Measurements from ENCODE around the gene WASL.
"Not testable (repeated sequence)": the region's sequence is repeated elsewhere in the genome, so short reads cannot be mapped to it uniquely, and the experiment has no call there.

WASL gene

DNA sequence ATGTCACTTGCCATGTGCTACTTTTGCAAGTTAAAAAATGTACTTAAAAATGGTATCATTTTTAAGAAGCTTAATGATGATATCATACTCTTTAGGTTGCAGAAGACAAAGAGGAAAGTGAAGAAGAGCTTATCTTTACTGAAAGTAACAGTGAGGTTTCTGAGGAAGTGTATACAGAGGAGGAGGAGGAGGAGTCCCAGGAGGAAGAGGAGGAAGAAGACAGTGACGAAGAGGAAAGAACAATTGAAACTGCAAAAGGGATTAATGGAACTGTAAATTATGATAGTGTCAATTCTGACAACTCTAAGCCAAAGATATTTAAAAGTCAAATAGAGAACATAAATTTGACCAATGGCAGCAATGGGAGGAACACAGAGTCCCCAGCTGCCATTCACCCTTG lies 87.0 kb downstream of the WASL start:
- DNase-seq (ENCODE audit: low read depth, low spot score): no peak

DNA sequence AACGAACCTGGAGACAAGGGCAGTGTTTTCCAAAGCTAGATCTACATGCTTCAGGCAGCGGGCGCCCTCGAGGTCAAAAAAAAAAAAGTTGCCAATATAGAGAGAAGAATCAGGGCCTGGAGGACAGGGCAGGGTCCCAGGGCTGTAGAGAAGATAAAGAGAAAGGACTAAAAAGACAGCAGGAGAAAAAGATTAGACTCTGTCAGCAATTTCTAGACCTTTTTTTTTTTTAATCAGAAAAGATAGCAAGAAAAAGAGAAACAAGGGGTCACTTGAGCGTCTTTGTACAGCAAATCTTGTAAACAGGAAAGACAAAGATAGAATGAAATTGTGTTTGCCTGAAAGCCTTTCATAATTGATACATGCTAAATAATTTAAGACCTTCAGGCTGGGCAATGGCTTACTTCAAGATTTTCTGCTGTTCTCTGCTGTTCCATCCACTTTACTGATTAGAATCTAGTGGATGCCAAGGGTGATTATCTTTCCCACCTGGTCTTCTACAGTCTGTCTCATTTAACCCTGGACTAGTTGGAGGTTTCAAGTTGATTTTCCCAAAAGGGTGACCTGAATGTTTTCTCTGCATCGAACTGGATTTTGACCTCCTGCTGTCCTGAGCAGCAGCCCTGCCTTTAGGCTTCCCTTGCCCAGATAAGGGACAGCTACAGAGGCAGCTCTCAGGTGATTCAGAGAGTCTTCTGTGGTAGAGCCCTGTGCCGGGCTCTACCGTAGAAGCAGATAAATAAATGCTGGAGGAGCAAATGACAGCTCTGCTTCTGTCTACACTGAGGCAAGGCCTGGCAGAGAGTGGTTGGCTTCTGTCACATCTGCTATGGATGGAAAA lies 88.1 kb downstream of the WASL start:
- DNase-seq (ENCODE audit: low read depth, low spot score): no peak

DNA sequence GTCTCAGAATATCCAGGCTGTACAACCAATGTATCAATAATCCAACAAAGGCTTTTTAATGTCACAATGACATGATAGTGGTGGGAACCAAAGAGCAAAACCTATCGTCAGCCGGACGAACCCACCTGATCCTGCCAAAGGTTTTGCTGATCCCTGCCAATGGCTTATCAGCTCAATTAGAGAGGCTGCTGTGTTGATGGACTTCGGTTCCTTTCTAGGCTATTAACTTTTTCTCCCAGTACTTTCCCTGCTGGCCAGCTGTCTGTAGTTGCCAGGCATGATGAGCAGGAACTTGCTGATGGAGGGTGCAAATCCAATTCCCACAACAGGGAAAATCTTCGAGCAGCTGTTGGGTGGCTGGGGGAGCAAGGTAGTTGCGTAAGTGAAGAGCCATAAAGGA lies 90.8 kb downstream of the WASL start:
- DNase-seq (ENCODE audit: low read depth, low spot score): no peak

DNA sequence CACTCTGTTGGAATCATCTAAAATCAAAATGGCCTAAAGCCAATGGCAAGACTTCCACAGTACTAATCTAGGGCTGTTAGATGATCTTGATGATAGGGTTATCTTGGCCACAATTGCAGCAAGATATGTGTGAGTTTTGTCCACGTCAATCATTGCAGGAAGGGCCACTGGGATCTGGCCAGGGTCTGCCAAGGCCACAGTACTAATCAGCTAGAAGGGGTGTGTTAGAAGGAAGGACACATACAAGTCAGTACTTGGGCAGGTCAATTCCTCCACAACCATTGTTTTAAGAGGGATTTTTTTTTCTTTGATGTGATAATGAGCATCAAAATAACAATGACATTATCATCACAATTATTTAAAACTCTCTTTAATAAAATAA lies 91.5 kb downstream of the WASL start:
- DNase-seq (ENCODE audit: low read depth, low spot score): no peak

DNA sequence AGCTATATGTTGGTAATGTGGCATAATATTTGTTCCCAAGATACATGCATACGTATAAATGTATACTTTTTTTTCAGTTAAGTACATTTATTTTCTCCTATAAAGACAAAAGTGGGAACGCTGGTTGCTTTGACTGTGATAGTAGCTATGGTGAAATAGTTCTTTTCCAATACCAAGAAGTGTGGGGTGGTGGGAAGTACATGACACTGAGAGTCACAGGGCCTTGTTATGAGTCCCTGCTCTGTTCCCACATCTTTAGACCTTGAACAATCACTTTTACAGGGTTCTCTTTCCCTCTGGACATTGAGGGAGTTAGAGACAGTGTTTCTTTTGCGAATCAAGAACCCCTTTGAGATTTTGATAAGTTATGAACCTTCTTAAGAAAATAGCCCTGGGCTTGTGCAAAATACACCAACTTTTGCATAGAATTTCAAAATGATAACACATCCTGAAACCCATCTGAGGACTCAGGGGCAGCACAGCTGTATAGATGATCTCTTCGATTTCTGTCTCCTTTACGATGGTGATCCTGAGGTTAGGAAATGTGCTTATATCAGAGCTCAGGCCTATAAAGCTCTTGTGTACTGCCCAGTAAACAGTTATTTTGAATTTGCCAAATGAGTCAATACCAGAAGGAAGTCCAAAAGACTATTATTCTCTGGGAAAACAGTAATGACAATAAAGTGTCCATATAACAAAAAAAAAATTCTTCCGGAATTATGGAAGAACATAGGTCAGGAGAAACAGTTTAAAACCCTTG lies 92.1 kb downstream of the WASL start:
- no peak for DNase-seq (ENCODE audit: low read depth, low spot score)

DNA sequence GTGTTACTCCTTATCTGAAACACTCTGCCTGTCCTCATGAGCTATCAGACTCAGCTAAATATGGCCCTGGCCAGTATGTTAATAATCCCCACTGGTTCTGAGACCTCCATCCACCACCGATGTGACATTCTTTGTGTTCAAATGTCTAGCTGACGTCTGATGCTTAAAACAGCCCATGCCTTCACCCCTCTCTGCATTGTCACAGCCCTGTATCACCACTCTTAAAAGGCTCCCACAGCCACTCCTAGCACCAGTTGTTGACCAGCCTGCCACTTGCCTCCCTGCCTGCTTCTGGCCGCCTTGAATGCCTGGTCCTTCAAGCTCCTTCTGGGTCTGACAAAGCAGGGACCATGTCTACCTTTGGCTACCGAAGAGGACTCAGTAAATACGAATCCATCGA lies 93.2 kb downstream of the WASL start, which contains the start of gene LMOD2:
Gene LMOD2, plus strand, starts transcription at position 253 of the 400 bp plus-strand sequence. Its CDS starts 98 bp downstream, at position 351.
- no peak for DNase-seq (ENCODE audit: low read depth, low spot score)

DNA sequence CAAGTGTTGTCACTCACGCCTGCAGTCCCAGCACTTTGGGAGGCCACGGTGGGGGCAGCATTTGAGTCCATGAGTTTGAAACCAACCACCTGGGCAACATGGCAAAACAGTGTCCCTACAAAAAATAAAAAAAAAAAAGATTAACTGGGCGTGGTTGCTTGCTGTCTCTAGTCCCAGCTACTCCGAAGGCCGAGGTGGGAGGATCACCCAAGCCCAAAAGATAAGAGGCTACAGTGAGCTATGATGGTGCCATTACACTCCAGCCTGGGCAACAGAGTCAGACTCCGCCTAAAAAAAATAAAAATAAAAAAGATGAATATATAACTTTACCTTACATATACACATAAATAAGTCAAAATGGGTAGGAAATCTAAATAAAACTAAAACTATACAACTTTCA lies 95.6 kb downstream of the WASL start:
- DNase-seq (ENCODE audit: low read depth, low spot score): no peak

DNA sequence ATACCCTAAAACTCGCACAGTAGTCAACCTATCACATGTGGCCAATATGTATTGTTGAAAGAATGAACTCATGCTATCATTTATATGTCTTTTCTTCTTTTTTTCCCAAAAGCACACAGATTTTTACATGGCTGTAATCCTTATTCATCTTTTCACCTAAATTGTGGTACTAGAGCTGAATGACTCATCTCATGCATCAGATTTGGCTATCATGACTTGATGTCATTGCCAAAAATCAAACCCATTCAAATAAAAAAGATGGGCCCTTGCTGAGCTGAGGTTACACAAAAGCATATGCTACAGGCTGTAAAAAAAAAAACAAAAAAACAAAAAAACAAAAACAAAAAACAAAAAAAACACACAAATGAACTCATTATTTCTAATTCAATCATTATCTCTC lies 96.4 kb downstream of the WASL start:
- DNase-seq (ENCODE audit: low read depth, low spot score): no peak

DNA sequence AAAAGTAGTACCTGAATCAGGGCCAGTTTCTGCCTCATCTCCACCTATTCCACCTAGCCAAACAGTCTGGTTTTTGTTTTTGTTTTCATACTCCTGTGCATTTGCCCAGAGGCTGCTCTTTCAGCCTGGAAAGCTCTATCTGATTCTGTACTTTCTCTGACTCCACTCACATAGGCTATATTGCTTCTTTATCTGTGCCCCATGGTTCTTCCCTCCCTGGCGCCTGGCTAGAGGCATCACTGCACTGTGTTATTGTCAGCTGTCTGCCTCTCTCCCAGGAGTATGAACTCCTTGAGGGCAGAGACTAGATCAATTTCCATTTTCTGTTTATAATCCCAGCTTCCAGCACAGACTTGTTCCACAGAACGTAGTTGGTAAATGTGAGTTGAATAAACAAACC lies 98.2 kb downstream of the WASL start:
- DNase-seq (ENCODE audit: low read depth, low spot score): no peak

DNA sequence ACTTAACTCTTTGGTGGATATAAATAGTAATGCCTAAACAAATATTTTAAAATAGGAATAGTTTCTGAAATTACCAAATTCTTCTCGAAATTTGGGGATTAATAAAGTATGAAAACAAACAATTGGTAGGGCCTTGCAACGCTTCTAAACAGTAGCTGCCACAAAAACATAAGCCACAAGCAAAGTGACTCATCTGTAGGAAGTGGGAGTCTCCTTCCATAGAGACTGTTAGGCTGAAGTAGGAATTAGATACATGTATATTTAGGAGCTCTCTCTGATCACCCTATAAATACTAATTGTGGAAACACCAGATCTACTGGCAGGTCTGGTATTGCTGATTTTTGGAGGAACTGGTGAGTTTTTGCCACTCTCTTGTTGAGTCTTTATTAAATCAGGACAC lies 98.8 kb downstream of the WASL start:
- DNase-seq (ENCODE audit: low read depth, low spot score): no peak

DNA sequence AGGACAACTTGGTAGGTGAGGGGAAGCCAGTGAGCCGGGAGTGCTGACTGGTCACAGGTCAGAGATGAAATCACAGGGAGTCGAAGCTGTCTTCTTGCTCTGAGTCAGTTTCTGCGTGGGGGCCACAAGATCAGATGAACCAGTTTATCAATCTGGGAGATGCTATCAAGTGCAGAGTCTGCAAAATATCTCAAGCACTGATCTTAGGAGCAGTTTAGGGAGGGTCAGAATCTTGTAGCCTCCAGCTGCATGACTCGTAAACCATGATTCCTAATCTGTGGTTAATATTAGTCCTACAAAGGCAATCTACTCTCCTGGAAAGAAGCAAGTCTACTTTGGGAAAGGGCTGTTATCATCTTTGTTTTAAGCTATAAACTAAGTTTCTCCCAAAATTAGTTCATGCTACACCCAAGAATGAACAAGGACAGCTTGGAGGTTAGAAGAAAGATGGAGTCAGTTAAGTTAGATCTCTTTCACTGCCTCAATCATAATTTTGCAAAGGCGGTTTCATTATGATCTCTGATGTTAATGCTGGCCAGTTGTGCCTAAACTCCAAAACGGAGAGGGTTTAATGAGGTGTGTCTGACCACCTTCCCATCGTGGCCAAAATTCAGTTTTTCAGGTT lies 101.6 kb downstream of the WASL start:
- no peak for DNase-seq (ENCODE audit: low read depth, low spot score)

DNA sequence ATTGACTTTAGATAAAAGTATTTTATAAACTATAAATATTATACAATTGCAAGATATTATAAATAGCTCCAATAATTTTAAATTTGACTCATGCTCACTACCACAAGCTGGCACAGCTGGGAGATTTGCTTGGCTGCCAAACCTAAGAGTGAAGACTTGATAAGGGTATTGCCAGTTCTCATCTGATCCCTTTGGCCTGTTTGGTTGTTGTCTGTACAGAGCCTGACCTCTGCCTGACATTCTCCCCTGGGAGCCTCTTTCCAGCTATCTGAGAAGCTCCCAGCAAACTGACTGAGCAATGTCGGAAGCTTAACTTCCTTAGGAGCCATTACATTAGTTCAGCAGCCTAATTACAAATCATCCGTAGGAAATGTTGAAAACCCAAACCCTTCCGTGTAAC lies 103.3 kb downstream of the WASL start:
- DNase-seq (ENCODE audit: low read depth, low spot score): no peak

DNA sequence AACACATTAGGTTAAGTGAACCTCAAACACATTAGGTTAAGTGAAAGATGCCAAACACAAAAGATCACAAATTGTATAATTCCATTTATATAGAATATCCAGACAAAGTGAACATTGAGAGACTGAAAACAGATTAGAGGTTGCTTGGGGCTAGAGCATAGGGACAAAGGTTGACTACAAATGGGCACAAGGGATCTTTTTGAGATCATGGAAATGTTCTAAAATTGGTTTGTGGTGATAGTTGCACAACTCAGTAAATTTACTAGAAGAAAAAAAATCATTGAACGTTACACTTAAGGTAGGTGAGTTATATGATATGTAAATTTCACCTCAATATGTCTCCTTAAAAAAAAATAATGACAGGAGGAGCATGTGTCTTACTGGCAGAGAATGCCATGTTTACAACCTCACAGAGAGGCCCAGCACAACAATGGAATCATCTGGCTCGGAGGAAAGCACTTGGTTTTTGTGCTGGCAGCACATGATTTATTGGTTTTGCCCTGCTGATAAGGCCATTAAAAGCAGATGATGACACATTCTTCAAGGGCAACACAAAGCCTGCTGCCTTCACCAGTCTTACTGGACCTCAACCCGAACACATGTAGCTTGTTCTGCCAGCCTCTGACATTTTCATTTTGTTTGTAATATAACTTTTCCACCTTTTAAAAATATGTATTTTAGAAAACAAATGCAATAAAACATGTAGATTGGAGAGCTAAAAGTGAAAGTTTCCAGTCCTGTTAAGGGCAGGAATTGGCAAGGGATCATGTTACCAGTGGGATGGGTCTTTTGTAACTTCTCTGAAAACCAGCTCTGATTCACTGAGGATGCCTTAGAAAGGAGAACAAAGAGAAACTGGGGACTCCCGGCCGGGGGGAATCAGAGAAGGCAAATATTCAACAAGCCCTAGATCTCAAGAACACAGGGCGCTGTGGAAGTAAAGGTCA lies 105.0 kb downstream of the WASL start:
- peak; percentile 68 for DNase-seq (ENCODE audit: low read depth, low spot score)

DNA sequence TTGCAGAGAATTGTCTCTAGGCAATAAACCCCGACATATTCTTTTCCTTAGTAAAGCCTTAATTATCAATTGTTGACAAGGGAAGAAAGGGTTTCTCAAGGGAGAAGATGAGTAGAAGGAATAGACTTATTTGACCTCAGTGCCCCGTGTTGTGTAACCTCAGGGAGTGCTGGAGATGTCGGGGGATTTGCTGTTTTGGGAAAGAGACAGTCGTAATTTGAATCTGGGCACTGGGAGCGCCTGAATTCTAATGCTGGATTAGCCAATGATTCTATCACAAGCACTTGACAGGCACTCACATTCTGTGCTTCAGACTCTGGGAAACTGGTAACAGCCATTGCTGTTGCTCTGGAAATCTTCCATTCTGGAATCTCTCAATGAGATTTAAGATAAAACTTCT lies 106.9 kb downstream of the WASL start:
- no peak for DNase-seq (ENCODE audit: low read depth, low spot score)

DNA sequence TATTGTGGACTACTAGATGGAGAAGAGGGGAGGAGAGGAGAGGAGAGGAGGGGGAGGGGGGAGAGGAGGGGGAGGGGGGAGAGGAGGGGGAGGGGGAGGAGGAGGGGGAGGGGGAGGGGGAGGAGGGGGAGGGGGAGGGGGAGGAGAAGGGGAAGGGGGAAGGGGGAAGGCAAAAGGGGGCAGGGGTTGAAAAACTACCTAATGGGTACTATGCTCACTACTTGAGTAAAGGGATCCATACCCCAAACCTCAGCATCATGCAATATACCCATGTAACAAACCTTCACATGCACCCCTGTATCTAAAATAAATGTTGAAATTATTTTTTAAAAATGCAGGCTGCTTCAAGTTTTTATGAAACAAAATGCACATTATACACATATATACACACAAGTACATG lies 108.2 kb downstream of the WASL start:
- DNase-seq (ENCODE audit: low read depth, low spot score): no peak

DNA sequence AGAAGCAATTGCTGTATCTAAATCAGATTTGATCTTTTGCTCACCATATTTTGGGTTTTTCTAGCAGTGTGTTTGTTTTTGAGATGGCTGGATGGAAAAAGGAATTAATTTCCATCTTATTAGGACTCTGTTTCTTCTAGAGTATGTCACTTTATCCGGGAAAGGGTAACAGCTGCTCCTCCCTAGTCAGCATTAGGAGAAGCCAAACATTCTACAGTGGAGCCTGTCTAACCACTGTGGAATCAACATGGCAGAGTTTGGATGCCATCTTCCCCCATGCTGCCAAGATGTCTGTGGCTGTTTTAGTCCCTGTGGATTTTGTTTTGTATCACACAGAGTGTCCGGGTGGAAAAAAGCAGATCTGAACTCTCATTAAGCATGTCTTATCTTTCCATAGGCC lies 109.2 kb downstream of the WASL start:
- DNase-seq (ENCODE audit: low read depth, low spot score): no peak

DNA sequence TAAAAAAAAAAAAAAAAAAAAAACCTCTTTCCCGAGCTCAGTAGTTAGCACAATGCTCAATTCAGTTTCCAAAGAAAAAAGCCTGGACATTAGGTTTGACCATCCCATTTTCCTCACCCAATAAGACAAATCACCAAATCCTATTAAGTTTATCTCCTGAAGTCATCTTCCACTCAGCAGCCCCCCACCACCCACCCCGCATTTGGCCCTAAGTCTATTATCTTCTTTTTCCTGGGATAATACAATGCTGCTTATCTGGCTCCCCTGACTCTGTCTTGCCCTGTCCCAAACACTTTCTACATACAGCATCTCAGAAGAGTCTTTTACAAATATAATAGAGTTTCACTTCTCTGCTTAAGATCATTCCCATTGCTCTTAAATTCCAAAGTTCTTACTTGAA lies 110.9 kb downstream of the WASL start:
- DNase-seq (ENCODE audit: low read depth, low spot score): no peak

DNA sequence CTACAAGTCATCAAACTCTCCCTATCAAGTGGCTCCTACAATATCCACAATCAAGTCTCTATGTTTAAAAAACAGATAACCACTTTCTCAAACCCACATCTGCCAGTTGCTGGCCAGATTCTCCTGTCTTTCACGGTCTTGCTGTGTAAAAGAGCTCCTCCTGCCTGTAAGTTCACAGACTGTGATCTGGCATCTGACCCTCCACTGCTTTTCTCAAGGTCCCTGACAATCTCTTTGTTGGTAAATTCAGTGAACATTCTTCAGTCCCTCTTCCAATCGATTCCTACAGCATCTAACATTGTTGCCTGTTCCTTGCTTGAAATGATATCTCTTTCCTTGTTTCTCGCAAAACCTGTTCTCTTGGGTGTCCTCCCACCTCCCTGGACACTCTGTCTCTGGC lies 111.6 kb downstream of the WASL start:
- no peak for DNase-seq (ENCODE audit: low read depth, low spot score)

DNA sequence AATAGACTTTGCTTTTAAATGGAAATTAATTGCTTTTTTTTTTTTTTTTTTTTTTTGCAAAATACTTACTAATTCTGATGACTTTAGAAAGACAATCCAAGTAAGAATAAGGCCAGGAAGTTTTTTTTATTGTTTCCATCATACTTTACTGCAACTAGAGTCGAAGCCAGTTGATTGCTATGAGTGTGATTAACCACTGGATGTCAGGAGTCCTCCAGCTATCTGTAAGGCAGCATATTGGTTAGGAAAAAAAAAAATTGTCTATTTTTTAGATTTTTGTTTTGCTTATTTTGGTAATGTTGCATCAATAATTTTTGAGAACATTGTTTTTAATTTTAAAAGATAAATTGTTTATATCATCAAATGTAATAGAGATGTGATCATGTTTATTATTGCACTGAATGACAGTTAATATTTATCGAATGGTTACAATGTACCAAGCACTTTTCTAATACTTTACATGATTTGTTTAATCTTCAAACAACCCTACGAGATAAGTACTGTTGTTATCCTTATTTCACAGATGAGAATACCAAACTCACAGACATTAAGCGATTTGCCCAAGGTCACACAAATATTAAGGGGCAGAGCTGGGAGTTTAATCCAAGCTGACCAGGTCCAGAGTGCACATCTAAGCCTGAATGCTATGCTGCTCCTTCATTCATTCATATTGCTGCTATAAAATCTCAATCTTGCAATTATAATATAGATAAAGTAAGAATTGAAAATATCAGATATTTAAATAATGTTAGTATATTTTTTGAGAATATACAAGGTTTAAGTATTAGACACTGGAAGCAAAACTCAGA lies 113.0 kb downstream of the WASL start:
- DNase-seq (ENCODE audit: low read depth, low spot score): no peak

DNA sequence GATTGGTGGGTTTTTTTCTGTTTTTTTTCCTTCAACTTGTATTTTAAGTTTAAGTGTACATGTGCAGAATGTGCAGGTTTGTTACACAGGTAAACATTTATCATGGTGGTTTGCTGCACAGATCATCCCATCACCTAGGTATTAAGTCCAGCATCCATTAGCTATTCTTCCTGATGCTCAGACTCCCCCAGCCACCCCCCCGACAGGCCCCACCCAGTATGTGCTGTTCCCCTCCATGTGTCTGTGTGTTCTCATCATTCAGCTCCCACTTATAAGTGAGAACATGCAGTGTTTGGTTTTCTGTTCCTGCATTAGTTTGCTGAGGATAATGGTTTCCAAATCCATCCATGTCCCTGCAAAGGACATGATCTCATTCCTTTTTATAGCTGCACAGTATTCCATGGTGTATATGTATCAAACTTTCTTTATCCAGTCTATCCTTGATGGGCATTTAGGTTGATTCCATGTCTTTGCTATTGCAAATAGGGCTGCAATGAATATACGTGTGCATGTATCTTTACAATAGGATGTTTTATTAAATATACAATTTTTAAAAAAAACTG lies 114.7 kb downstream of the WASL start:
- DNase-seq (ENCODE audit: low read depth, low spot score): not testable (repeated sequence)
